SJSA1 (cell line): ENCODE data around the gene TNFRSF21. TPM values are rescaled to one million over a fixed set of nuclear protein-coding genes. Genes with fewer than 3 reads are reported as not detected.
"Not testable (repeated sequence)": the region's sequence is repeated elsewhere in the genome, so short reads cannot be mapped to it uniquely, and the experiment has no call there.

Experiments
- DNase-seq, 2 experiments: peaks; one replicate each; pipeline ENCODE4 v3.0.0-alpha.2; 2015 to 2020; ENCODE audit warnings: low spot score in 2 of 2, low read depth in 1 of 2
- H3K27ac ChIP-seq: fragments of 250-450 bp; sonication (Bioruptor Pico); 2 replicates; pipeline ENCODE4 v1.5.1; 2020; ENCODE audit warnings: mild to moderate bottlenecking, moderate library complexity
- H3K27me3 ChIP-seq: fragments of 250-450 bp; sonication (Bioruptor Pico); replicated peaks from 2 replicates; pipeline ENCODE4 v1.5.1; 2020; ENCODE audit warnings: mild to moderate bottlenecking, moderate library complexity
- H3K36me3 ChIP-seq: fragments of 250-450 bp; sonication (Bioruptor Pico); 2 replicates; pipeline ENCODE4 v1.5.1; 2020; ENCODE audit warnings: mild to moderate bottlenecking
- H3K4me1 ChIP-seq: fragments of 250-450 bp; sonication (Bioruptor Pico); replicated peaks from 2 replicates; pipeline ENCODE4 v1.6.1; 2021; ENCODE audit warnings: mild to moderate bottlenecking
- H3K4me3 ChIP-seq: fragments of 250-450 bp; sonication (Bioruptor Pico); 2 replicates; pipeline ENCODE4 v1.5.1; 2020; ENCODE audit warnings: mild to moderate bottlenecking
- H3K9me3 ChIP-seq: fragments of 250-450 bp; sonication (Bioruptor Pico); replicated peaks from 2 replicates; pipeline ENCODE4 v1.5.1; 2020; ENCODE audit warnings: mild to moderate bottlenecking
- total RNA-seq: library from RNA; depleted of rRNA; stranded (reverse); fragments of >200 nt; shearing (Covaris generic); gene quantifications from 2 replicates; pipeline ENCODE4 v1.2.3, GENCODE V29; 2014

TNFRSF21 gene
- total RNA-seq, 1 experiment from 2014 or later = 0.68 TPM

- H3K9me3 ChIP-seq = no peaks in the 10 kb centered on the region
- H3K27ac ChIP-seq = no peak overlapping the region
- H3K36me3 ChIP-seq = no peaks in the 10 kb centered on the region
- H3K27me3 ChIP-seq = no peaks in the 10 kb centered on the region
- H3K4me3 ChIP-seq = no peak overlapping the region
- DNase-seq = no peak
- no peaks in the 10 kb centered on the region for H3K4me1 ChIP-seq
Observed at GRCh38 chr6:47342824-47343223, 33.1 kb upstream of the TNFRSF21 start.

DNA sequence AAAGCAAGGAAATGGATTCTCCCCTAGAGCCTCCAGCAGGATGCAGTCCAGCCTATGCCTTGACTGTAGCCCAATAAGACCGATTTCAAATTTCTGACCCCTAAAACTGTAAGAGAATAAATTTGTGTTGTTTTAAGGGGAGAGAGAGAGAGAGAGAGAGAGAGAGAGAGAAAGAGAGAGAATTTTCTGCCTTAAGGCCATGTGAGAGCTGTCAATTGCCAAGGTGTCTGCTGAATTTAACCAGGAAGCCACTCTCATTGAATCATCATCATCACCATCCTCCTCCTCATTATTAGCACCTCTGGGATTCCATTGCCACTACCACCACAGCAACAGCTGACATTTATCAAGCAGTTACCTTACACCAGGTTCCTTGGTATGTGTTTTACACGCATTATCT lies 27.8 kb upstream of the TNFRSF21 start:
- Histone ChIP-seq H3K9me3 (no peaks in the 10 kb centered on the region), H3K4me3 (no peak overlapping the region), H3K27ac (no peak overlapping the region), H3K4me1 (no peaks in the 10 kb centered on the region), H3K27me3 (no peaks in the 10 kb centered on the region), H3K36me3 (no peaks in the 10 kb centered on the region)
- no peak for DNase-seq

DNA sequence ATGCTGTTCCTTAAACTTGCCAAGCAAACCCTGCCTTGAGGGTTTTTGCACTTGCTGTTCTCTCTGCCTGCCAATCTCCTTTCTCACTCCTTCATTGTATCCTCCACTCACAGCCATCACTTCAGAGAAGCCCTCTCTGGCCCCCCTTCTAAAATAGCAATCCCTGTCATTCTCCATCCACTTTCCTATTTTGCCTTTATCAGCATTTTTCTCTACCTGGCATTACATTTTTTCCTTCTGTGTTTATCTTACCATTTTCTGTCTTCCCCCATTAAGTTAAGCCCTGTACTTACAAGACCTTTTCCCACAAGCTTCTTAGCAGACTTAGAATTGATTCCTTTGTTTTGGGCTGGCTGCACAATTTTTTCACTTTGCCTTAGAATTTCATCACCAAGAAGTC lies 26.6 kb upstream of the TNFRSF21 start:
- DNase-seq = no peak
- H3K4me3 ChIP-seq = no peak overlapping the region
- no peaks in the 10 kb centered on the region for H3K36me3 ChIP-seq

GRCh38 chr6:47335466-47335865 lies 25.8 kb upstream of the TNFRSF21 start:
- Histone ChIP-seq H3K27ac (no peak overlapping the region), H3K4me3 (no peak overlapping the region), H3K4me1 (no peaks in the 10 kb centered on the region)

More for the DNA sequence above, 26.6 kb upstream of the TNFRSF21 start:
- Histone ChIP-seq H3K9me3 (no peaks in the 10 kb centered on the region), H3K4me1 (no peaks in the 10 kb centered on the region), H3K27ac (no peak overlapping the region), H3K27me3 (no peaks in the 10 kb centered on the region)

GRCh38 chr6:47334334-47334733 lies 24.6 kb upstream of the TNFRSF21 start:
- DNase-seq = no peak
- Histone ChIP-seq H3K9me3 (no peaks in the 10 kb centered on the region), H3K27ac (no peak overlapping the region)

More at GRCh38 chr6:47335466-47335865, 25.8 kb upstream of the TNFRSF21 start:
- Histone ChIP-seq H3K27me3 (no peaks in the 10 kb centered on the region), H3K9me3 (no peaks in the 10 kb centered on the region), H3K36me3 (no peaks in the 10 kb centered on the region)
- no peak for DNase-seq

GRCh38 chr6:47328606-47329005 lies 18.9 kb upstream of the TNFRSF21 start:
- H3K27me3 ChIP-seq, H3K36me3 ChIP-seq, H3K27ac ChIP-seq, DNase-seq, H3K4me3 ChIP-seq, H3K9me3 ChIP-seq, H3K4me1 ChIP-seq: not testable (repeated sequence)

More at GRCh38 chr6:47334334-47334733, 24.6 kb upstream of the TNFRSF21 start:
- H3K4me3 ChIP-seq = no peak overlapping the region
- no peaks in the 10 kb centered on the region for H3K4me1 ChIP-seq
- no peaks in the 10 kb centered on the region for H3K27me3 ChIP-seq
- H3K36me3 ChIP-seq = no peaks in the 10 kb centered on the region

GRCh38 chr6:47328139-47328538 lies 18.4 kb upstream of the TNFRSF21 start:
- not testable (repeated sequence) for H3K4me3 ChIP-seq, H3K27me3 ChIP-seq, DNase-seq, H3K27ac ChIP-seq, H3K36me3 ChIP-seq, H3K9me3 ChIP-seq, H3K4me1 ChIP-seq

- no peak overlapping the region for H3K4me3 ChIP-seq
- no peaks in the 10 kb centered on the region for H3K36me3 ChIP-seq
- no peaks in the 10 kb centered on the region; the same call in 1 of the 2 replicates for H3K27me3 ChIP-seq
- DNase-seq = no peak
- H3K4me1 ChIP-seq = no peaks in the 10 kb centered on the region
- H3K9me3 ChIP-seq = no peaks in the 10 kb centered on the region
- H3K27ac ChIP-seq = no peak overlapping the region
Observed at GRCh38 chr6:47323887-47324286, 14.2 kb upstream of the TNFRSF21 start.

GRCh38 chr6:47323321-47323720 lies 13.6 kb upstream of the TNFRSF21 start:
- no peaks in the 10 kb centered on the region for H3K9me3 ChIP-seq
- no peak overlapping the region for H3K4me3 ChIP-seq
- no peak for DNase-seq
- no peaks in the 10 kb centered on the region; the same call in 1 of the 2 replicates for H3K27me3 ChIP-seq
- no peak overlapping the region for H3K27ac ChIP-seq
- no peaks in the 10 kb centered on the region for H3K4me1 ChIP-seq
- no peaks in the 10 kb centered on the region for H3K36me3 ChIP-seq

- Histone ChIP-seq H3K36me3 (no peaks in the 10 kb centered on the region), H3K27ac (no peak overlapping the region), H3K27me3 (no peaks in the 10 kb centered on the region; the same call in 1 of the 2 replicates), H3K4me1 (no peaks in the 10 kb centered on the region), H3K4me3 (no peak overlapping the region), H3K9me3 (no peaks in the 10 kb centered on the region)
- no peak for DNase-seq
Observed at GRCh38 chr6:47321577-47321976, 11.9 kb upstream of the TNFRSF21 start.

DNA sequence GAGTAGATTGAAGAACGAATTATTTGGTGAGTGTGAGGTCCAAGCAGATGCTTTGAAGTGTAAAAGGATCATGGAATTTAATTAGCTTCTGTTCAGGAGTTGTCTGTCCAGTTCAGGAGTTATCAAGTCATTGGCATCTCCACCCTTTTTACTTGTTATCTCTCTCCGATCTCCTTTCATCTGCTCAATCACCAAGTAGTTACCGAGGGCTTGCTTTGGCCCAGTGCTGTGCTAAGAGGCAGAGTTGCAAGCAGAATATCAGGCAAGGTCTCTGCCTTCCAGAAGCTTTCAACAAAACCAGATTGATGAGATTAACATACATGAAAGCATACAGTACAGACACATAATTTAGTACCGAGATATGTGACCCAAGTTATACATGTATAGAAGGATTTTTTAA lies 10.2 kb upstream of the TNFRSF21 start:
- H3K36me3 ChIP-seq = no peaks in the 10 kb centered on the region
- no peak overlapping the region for H3K27ac ChIP-seq
- no peaks in the 10 kb centered on the region; the same call in 1 of the 2 replicates for H3K27me3 ChIP-seq
- no peak for DNase-seq
- H3K4me1 ChIP-seq = no peaks in the 10 kb centered on the region
- H3K9me3 ChIP-seq = no peaks in the 10 kb centered on the region
- H3K4me3 ChIP-seq = no peak overlapping the region

- no peak for DNase-seq
- no peak overlapping the region for H3K4me3 ChIP-seq
- H3K27ac ChIP-seq = no peak overlapping the region
- H3K4me1 ChIP-seq = no peaks in the 10 kb centered on the region
- H3K9me3 ChIP-seq = no peaks in the 10 kb centered on the region
- no peaks in the 10 kb centered on the region for H3K36me3 ChIP-seq
- H3K27me3 ChIP-seq = no peaks in the 10 kb centered on the region; the same call in 1 of the 2 replicates
Observed at GRCh38 chr6:47319382-47319781, 9.7 kb upstream of the TNFRSF21 start.

DNA sequence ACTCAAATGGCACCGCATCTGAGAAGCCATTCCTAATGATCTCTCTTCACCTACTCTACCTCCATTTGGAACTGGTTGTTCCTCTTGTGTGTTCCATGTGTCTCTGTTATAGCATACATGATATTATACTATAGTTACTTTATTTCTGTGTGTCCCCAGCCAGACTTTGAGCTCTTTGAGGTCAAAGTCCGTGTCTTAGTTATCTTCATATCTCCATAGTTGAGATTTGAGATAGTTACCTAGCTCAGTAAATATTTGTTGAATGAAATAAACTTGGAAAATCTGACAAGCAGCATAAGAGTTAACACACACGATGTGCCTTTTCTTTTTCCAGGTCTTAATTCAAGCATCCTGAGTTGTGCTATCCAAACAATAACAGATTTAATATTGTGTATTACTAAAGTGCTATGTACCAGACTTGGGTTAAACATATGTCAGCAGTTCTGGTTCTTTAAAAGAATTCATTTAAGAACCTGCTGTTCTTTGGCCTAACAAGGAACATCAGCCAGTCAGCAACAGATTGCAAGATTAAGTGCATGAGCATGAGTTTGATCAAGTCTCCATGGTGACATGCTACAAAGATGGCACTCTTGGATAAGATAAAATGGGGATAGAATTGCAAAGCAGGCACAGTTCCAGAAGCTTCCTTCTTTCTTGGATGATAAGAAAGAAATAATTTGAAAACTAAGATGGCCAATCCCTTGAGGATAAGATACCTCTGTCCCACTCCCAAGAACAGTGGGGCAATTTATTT lies 8.7 kb upstream of the TNFRSF21 start:
- DNase-seq = no peak
- Histone ChIP-seq H3K27me3 (no peaks in the 10 kb centered on the region), H3K4me1 (no peaks in the 10 kb centered on the region), H3K36me3 (no peaks in the 10 kb centered on the region), H3K27ac (no peak overlapping the region), H3K4me3 (no peak overlapping the region), H3K9me3 (no peaks in the 10 kb centered on the region)

DNA sequence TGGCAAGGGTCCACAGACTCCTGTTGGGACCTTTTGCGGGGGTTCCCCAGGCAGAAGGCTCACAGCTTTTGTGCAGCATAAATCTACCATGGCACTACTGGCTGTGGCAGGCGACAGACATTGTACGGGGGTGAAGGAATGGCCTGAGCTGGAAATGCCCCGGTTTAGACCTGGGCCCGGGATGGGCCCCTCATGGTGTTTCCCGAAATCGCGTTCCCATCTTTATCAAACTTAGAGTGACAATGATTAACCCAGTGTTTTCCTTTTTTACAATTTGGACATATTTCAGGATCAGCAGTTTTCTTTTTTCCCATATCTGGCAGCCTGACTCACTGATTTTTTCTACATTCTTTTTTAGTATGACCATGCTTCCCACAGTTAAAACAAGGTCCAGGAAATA lies 5.5 kb upstream of the TNFRSF21 start:
- H3K27ac ChIP-seq, H3K9me3 ChIP-seq, H3K27me3 ChIP-seq, H3K4me3 ChIP-seq, H3K4me1 ChIP-seq, H3K36me3 ChIP-seq, DNase-seq: not testable (repeated sequence)

DNA sequence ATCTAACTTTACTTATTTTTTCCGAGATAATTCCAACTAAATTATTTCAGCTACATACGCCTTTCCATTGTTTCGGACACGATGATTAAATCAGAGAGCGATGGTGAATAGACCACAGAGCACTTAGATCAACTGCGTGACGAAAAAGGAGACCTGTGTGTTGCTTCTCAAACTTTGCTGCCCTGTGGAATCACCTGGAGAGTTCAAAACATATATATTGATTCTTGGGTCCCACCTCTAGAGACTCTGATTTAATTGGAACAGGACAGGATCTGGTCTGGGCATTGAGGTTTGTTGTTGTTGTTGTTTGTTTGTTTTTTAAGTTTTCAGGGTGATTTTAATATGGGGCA lies 401 bp upstream of the TNFRSF21 start:
- H3K36me3 ChIP-seq = no peaks in the 10 kb centered on the region
- no peak overlapping the region for H3K4me3 ChIP-seq
- peaks cover 35% of the 10 kb centered on the region for H3K27me3 ChIP-seq
- H3K4me1 ChIP-seq = peaks cover 13% of the 10 kb centered on the region
- no peak for DNase-seq
- H3K27ac ChIP-seq = no peak overlapping the region
- H3K9me3 ChIP-seq = no peaks in the 10 kb centered on the region
